ENCODE measurements around the gene MAML2.

- TF ChIP-seq CTCF (conservative IDR thresholded peaks at IDR 0.05; ENCODE audit: low read length), result no peak
- no peak for TF ChIP-seq EZH2phosphoT487 (IDR thresholded peaks at IDR 0.05; ENCODE audit: borderline replicate concordance, low read depth, low read length)
Measured at GRCh38 chr11:96169250-96169649, 173.7 kb downstream of the MAML2 start.
